HepG2 (cell line): ENCODE data around the gene SOBP. TPM values are rescaled to one million over a fixed set of nuclear protein-coding genes. Genes with fewer than 3 reads are reported as not detected.

Experiments used
- ATAC-seq: fragments of 200-7000 bp; cut with Tn5 transposase; 3 replicates; pipeline ENCODE4 v1.9.1; 2020; ENCODE audit warnings: mild to moderate bottlenecking, moderate library complexity
- BruUV-seq: library from RNA; stranded (reverse); fragments of 400-500 nt; replicated peaks from 2 replicates; lab custom pipeline; 2021; lab: Mats Ljungman, UMichigan
- CTCF ChIA-PET: fragments of 300-600 bp; formaldehyde crosslinking; extraction: SDS; loops from one replicate; lab custom pipeline; 2021; ENCODE audit warnings: low total read pairs, inconsistent platforms, low intra/inter-chr PET ratio; lab: Yijun Ruan, JAX
- POLR2A ChIA-PET: fragments of 350-600 bp; sonication (Branson Sonifier 250); formaldehyde crosslinking; loops from one replicate; lab custom pipeline; 2020; ENCODE audit warnings: antibody characterized with exemption, inconsistent platforms; lab: Yijun Ruan, JAX
- DNase-seq: peaks from one replicate; pipeline ENCODE4 v3.0.0-alpha.2; 2015; ENCODE audit warnings: low spot score
- FAIRE-seq: peaks from 3 replicates; lab custom pipeline; 2011; peaks lifted over from hg19 to GRCh38; lab: Jason Lieb, UNC
- H2AFZ ChIP-seq: one replicate; pipeline ENCODE4 v1.6.1; 2011; ENCODE audit warnings: low read length, inconsistent platforms
- H3K27ac ChIP-seq: fragments of 300-600 bp; 3 replicates; pipeline ENCODE4 v1.8.0; 2011; ENCODE audit warnings: mixed run types, mild to moderate bottlenecking, mixed read lengths, low read length, inconsistent platforms; ENCODE audit not compliant: insufficient read depth; ENCODE audit errors: extremely low read length
- H3K27me3 ChIP-seq, 2 experiments: fragments of 200-600 bp in 1 of 2; 2 replicates in 1 of 2; 3 replicates in 1 of 2; pipeline versions ENCODE4 v1.6.0 to v1.8.0; 2011; ENCODE audit warnings: low read length in 2 of 2, mild to moderate bottlenecking in 2 of 2, moderate library complexity in 2 of 2, inconsistent platforms in 1 of 2; ENCODE audit not compliant: insufficient read depth in 2 of 2, control insufficient read depth in 1 of 2
- H3K36me3 ChIP-seq, 2 experiments: fragments of 200-600 bp in 1 of 2; replicated peaks in 1 of 2; 2 replicates in 1 of 2; 3 replicates in 1 of 2; pipeline versions ENCODE4 v1.5.1 to v1.8.0; 2011; ENCODE audit warnings: low read length in 2 of 2, inconsistent platforms in 1 of 2; ENCODE audit not compliant: insufficient read depth in 2 of 2, control insufficient read depth in 1 of 2
- H3K4me1 ChIP-seq: 2 replicates; pipeline ENCODE4 v1.5.1; 2012; ENCODE audit warnings: low read length, inconsistent platforms; ENCODE audit not compliant: insufficient read depth
- H3K4me2 ChIP-seq: 2 replicates; pipeline ENCODE4 v1.6.0; 2011; ENCODE audit warnings: low read depth, low read length, inconsistent platforms
- H3K4me3 ChIP-seq, 3 experiments: fragments of 200-600 bp in 1 of 3; sonication (generic), shearing (Covaris generic) in 1 of 3; replicated peaks in 1 of 3; 2 replicates each; pipeline ENCODE4 v1.5.1; 2011 to 2016; ENCODE audit warnings: low read length in 3 of 3, inconsistent platforms in 2 of 3, low read depth in 2 of 3, mild to moderate bottlenecking in 2 of 3, control low read depth in 1 of 3, mixed read lengths in 1 of 3; ENCODE audit not compliant: insufficient read depth in 1 of 3
- H3K79me2 ChIP-seq: one replicate; pipeline ENCODE4 v1.6.1; 2011; ENCODE audit warnings: low read length, inconsistent platforms; ENCODE audit not compliant: insufficient read depth
- H3K9ac ChIP-seq: 2 replicates; pipeline ENCODE4 v1.6.0; 2011; ENCODE audit warnings: mild to moderate bottlenecking, low read depth, low read length, inconsistent platforms; ENCODE audit not compliant: insufficient read depth
- H3K9me3 ChIP-seq: 2 replicates; pipeline ENCODE4 v1.5.1; 2012; ENCODE audit warnings: mild to moderate bottlenecking, low read length
- H4K20me1 ChIP-seq: 2 replicates; pipeline ENCODE4 v1.6.0; 2011; ENCODE audit warnings: inconsistent platforms, mild to moderate bottlenecking, low read length, moderate library complexity; ENCODE audit not compliant: insufficient read depth
- BRCA1 ChIP-seq: sonication (generic); formaldehyde crosslinking; IDR thresholded peaks from 2 replicates; pipeline ENCODE4 v1.4.0; 2020; ENCODE audit warnings: missing genetic modification reagents
- EP300 ChIP-seq, 3 experiments: sonication (generic) in 1 of 3; formaldehyde crosslinking in 1 of 3; IDR thresholded peaks; 2 replicates each; pipeline versions ENCODE4 v1.5.1 to v1.6.1; 2011 to 2020; ENCODE audit warnings: low read depth in 2 of 3, low read length in 2 of 3, borderline replicate concordance in 1 of 3, improper control_type of control experiment in 1 of 3, mild to moderate bottlenecking in 1 of 3, missing genetic modification reagents in 1 of 3, moderate library complexity in 1 of 3
- GATAD1 ChIP-seq: IDR thresholded peaks from 2 replicates; pipeline ENCODE4 v1.6.1; 2016; ENCODE audit warnings: missing genetic modification reagents, missing compliant biosample characterization
- GFI1 ChIP-seq: sonication (generic); formaldehyde crosslinking; IDR thresholded peaks from 2 replicates; pipeline ENCODE4 v1.5.0; 2020; ENCODE audit warnings: missing genetic modification reagents, mild to moderate bottlenecking, borderline replicate concordance
- HIVEP1 ChIP-seq: sonication (generic); formaldehyde crosslinking; IDR thresholded peaks from 2 replicates; pipeline ENCODE4 v1.4.0; 2020; ENCODE audit warnings: mild to moderate bottlenecking, missing genetic modification reagents
- JARID2 ChIP-seq: sonication (generic); formaldehyde crosslinking; IDR thresholded peaks from 2 replicates; pipeline ENCODE4 v1.8.1; 2023; ENCODE audit warnings: missing genetic modification reagents, inconsistent platforms; ENCODE audit not compliant: insufficient replicate concordance
- JUN ChIP-seq: sonication (generic); formaldehyde crosslinking; IDR thresholded peaks from 2 replicates; pipeline ENCODE4 v1.4.0; 2020; ENCODE audit warnings: mild to moderate bottlenecking, missing genetic modification reagents
- KDM1A ChIP-seq: IDR thresholded peaks from 2 replicates; pipeline ENCODE4 v1.6.1; 2016; ENCODE audit warnings: missing compliant biosample characterization
- KLF12 ChIP-seq: sonication (generic); formaldehyde crosslinking; IDR thresholded peaks from 2 replicates; pipeline ENCODE4 v1.4.0; 2020; ENCODE audit warnings: missing genetic modification reagents, borderline replicate concordance
- MTF2 ChIP-seq: sonication (generic); formaldehyde crosslinking; IDR thresholded peaks from 2 replicates; pipeline ENCODE4 v1.5.0; 2020; ENCODE audit warnings: missing genetic modification reagents, borderline replicate concordance
- NFYC ChIP-seq: IDR thresholded peaks from 2 replicates; pipeline ENCODE4 v1.6.1; 2016; ENCODE audit warnings: missing genetic modification reagents, missing compliant biosample characterization
- SYNCRIP ChIP-seq: fragments of 200-400 bp; formaldehyde crosslinking; IDR thresholded peaks from 2 replicates; pipeline ENCODE4 v1.6.1; 2018; ENCODE audit warnings: mild to moderate bottlenecking, low read depth, low read length; ENCODE audit not compliant: insufficient read depth
- ZFP37 ChIP-seq: sonication (generic); formaldehyde crosslinking; IDR thresholded peaks from 2 replicates; pipeline ENCODE4 v1.4.0; 2020; ENCODE audit warnings: missing genetic modification reagents, borderline replicate concordance
- ZNF251 ChIP-seq: sonication (generic); formaldehyde crosslinking; IDR thresholded peaks from 2 replicates; pipeline ENCODE4 v1.9.0; 2021; ENCODE audit warnings: mild to moderate bottlenecking, missing genetic modification reagents
- ZNF589 ChIP-seq: sonication (generic); formaldehyde crosslinking; conservative IDR thresholded peaks from 2 replicates; pipeline ENCODE4 v1.8.0; 2022; ENCODE audit warnings: mild to moderate bottlenecking, moderate library complexity, missing genetic modification reagents
- WGBS: methylation state at CpG from one replicate; pipeline ENCODE4 v1.1.6; 2017; ENCODE audit warnings: low lambda C conversion rate; 5-methylcytosine and 5-hydroxymethylcytosine counted together
- in situ Hi-C: cut with HindIII; loops from 2 replicates; pipeline ENCODE4 v1.10.0; 2017; ENCODE audit warnings: low pct_unique_long_range_greater_than_20kb; ENCODE audit not compliant: extremely low pct_ligation_motif_present
- intact Hi-C: fragments of 100-400 bp; cut with micrococcal nuclease; formaldehyde crosslinking; loops from one replicate; pipeline ENCODE4 v1.10.0; 2022; ENCODE audit not compliant: unreplicated experiment
- polyA plus RNA-seq, 8 experiments: library from polyadenylated mRNA; depleted of rRNA in 3 of 8; stranded (reverse) in 7 of 8; unstranded in 1 of 8; fragments of >200 nt; fragmentation: Illumina TruSeq in 4 of 8; extraction: Trizol in 4 of 8; gene quantifications; 2 replicates each; pipeline versions ENCODE4 v1.2.1 to v1.2.3, GENCODE V29; 2011 to 2016; ENCODE audit warnings: low read depth in 4 of 8, missing spikeins in 1 of 8, mixed read lengths in 1 of 8; ENCODE audit not compliant: insufficient read depth in 1 of 8
- total RNA-seq, 5 experiments: library from RNA; depleted of rRNA; stranded (reverse); fragments of >200 nt; fragmentation: Illumina TruSeq; extraction: Trizol; gene quantifications; 2 replicates each; pipeline ENCODE4 v1.2.3, GENCODE V29; 2016; ENCODE audit warnings: low read depth in 1 of 5
- TF ChIP-seq, protein P1 (sequence below): sonication (generic); formaldehyde crosslinking; IDR thresholded peaks from 2 replicates; pipeline ENCODE4 v1.4.0; 2020; ENCODE audit warnings: missing genetic modification reagents, borderline replicate concordance
- TF ChIP-seq, protein P2 (sequence below): IDR thresholded peaks from 2 replicates; pipeline ENCODE4 v1.6.1; 2016

Gene SOBP
- total and polyA plus RNA-seq, 2 of the 13 experiments (the other 11 are each of a cell fraction or from before 2014, with no cell fraction given), result 1.5 to 6.9 TPM

DNA sequence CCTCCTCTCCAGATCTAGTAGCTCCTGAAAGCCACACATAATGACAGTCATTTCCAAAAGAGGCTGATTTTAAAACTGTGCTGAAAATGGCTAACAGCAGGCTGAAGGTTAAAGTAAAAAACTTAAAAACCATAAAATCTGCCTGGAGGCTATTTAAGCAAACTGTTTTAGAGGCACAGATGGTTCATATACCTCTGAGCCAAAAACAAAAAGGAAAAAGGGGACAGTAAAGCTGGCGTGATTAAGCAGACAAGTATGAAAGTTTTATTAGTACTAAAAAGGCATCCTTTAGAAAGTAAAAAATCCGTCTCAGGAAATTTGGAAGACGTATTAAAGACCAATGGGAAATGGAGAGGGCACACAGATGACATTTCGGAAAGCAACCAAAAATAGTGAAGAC, 55.8 kb downstream of the SOBP start:
- FAIRE-seq (no peak), DNase-seq (no peak), ATAC-seq (no peak)
- POLR2A ChIA-PET, result no interaction called here
- H3K4me2 ChIP-seq, result no peak overlapping the region
- 97% methylated on average over 4 of the region's 4 CpGs for WGBS
- H3K9ac ChIP-seq, result no peak overlapping the region
- H3K79me2 ChIP-seq, result peaks cover 9% of the 10 kb centered on the region
- H3K9me3 ChIP-seq, result no peaks in the 10 kb centered on the region
- no peaks in the 10 kb centered on the region for H4K20me1 ChIP-seq
- CTCF ChIA-PET, result no interaction called here
- in situ Hi-C loops (no loop called here), intact Hi-C loops (no loop called here)
- H2AFZ ChIP-seq, result no peak overlapping the region
- H3K4me1 ChIP-seq, result peaks cover 9% of the 10 kb centered on the region
- no TSS peak for BruUV-seq
- no peak overlapping the region for H3K4me3 ChIP-seq
- TF ChIP-seq GFI1 (CRISPR knock-in tag) (no peak), NFYC (CRISPR knock-in tag) (no peak), ZNF251 (CRISPR knock-in tag) (no peak), HIVEP1 (CRISPR knock-in tag) (no peak), GATAD1 (CRISPR knock-in tag) (no peak), JARID2 (CRISPR knock-in tag) (no peak)
- H3K27me3 ChIP-seq, result no peaks in the 10 kb centered on the region
- H3K36me3 ChIP-seq, result peaks cover 5 to 18% of the 10 kb centered on the region in 2 experiments; a peak in 4 of 5 replicates
- H3K27ac ChIP-seq, result no peak overlapping the region

DNA sequence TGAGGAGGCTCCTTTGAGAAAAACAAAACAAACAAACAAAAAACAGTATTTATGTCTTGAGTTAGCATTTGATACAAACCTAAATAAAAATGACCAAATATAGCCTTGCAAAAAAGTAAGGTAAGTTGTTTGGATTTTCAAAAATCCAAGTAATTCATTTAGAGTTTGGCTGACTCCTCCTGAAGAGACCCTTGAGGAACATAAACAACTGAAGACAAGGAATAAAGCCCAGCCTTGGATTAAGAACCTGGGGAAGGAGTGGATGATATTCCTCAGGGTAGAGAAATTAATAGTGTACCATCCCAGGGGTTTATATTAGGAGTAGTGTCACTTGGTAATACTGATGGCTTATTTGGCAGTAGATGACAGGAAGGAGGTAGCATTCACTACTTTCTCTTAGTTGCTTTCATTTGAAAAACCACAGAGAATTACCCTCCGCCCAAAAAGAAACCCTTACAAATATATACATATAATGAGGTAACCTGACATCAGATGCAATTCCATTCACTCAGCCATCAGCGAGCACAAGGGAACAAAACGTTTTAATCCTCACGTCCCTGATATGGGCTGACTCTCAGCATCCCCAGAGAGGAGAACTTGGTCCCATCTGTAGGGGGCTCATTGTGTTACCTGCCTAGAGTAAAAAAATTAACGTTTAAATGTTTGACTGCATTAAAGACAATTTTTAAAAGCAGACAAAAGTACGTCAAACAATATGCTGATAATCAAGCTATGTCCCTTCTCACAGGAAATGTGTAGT, 57.0 kb downstream of the SOBP start:
- Histone ChIP-seq H3K4me3 (no peak overlapping the region), H3K27me3 (no peaks in the 10 kb centered on the region), H3K4me1 (no peaks in the 10 kb centered on the region), H2AFZ (no peak overlapping the region), H3K36me3 (peaks cover 5 to 18% of the 10 kb centered on the region in 2 experiments; a peak in 4 of 5 replicates), H3K4me2 (no peak overlapping the region), H3K9ac (no peak overlapping the region), H3K79me2 (peaks cover 9% of the 10 kb centered on the region), H4K20me1 (no peaks in the 10 kb centered on the region), H3K9me3 (no peaks in the 10 kb centered on the region), H3K27ac (no peak overlapping the region)
- ChIA-PET POLR2A (no interaction called here), CTCF (no interaction called here)
- in situ Hi-C loops, result no loop called here
- WGBS, result 90% methylated on average over 6 of the region's 6 CpGs
- no TSS peak for BruUV-seq
- DNase-seq, result no peak
- intact Hi-C loops, result no loop called here
- no peak for FAIRE-seq
- ATAC-seq, result no peak
- TF ChIP-seq, protein P1, sequence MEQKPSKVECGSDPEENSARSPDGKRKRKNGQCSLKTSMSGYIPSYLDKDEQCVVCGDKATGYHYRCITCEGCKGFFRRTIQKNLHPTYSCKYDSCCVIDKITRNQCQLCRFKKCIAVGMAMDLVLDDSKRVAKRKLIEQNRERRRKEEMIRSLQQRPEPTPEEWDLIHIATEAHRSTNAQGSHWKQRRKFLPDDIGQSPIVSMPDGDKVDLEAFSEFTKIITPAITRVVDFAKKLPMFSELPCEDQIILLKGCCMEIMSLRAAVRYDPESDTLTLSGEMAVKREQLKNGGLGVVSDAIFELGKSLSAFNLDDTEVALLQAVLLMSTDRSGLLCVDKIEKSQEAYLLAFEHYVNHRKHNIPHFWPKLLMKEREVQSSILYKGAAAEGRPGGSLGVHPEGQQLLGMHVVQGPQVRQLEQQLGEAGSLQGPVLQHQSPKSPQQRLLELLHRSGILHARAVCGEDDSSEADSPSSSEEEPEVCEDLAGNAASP, result no peak
- TF ChIP-seq EP300 (IDR thresholded peaks at IDR 0.05; ENCODE audit: low read depth in 2 of 2, low read length in 2 of 2) (no peak), EP300 (CRISPR knock-in tag; IDR thresholded peaks at IDR 0.05; ENCODE audit: borderline replicate concordance) (no peak), BRCA1 (CRISPR knock-in tag) (no peak), ZNF589 (no peak), MTF2 (CRISPR knock-in tag) (no peak), KDM1A (no peak), JUN (CRISPR knock-in tag) (no peak), ZFP37 (CRISPR knock-in tag) (no peak), SYNCRIP (no peak), KLF12 (CRISPR knock-in tag) (no peak)
- TF ChIP-seq, protein P2, sequence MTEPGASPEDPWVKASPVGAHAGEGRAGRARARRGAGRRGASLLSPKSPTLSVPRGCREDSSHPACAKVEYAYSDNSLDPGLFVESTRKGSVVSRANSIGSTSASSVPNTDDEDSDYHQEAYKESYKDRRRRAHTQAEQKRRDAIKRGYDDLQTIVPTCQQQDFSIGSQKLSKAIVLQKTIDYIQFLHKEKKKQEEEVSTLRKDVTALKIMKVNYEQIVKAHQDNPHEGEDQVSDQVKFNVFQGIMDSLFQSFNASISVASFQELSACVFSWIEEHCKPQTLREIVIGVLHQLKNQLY, result no peak
